SK-N-SH treated with all-trans-retinoic acid at 6 μM for 48 hours (cell line): Measurements from ENCODE around the gene NKTR.

Experiments
- ARNTL ChIP-seq: fragments of 450-650 bp; formaldehyde crosslinking; IDR thresholded peaks from 2 replicates; pipeline ENCODE4 v1.5.0; 2020; ENCODE audit warnings: low read depth, mild to moderate bottlenecking, moderate library complexity, borderline replicate concordance
- CREB5 ChIP-seq: fragments of 250-450 bp; sonication (Bioruptor Pico); IDR thresholded peaks from 2 replicates; pipeline ENCODE4 v1.5.1; 2020; ENCODE audit warnings: low read depth, mild to moderate bottlenecking, moderate library complexity
- GLIS3 ChIP-seq: fragments of 250-450 bp; sonication (Bioruptor Pico); IDR thresholded peaks from 2 replicates; pipeline ENCODE4 v1.5.0; 2020; ENCODE audit warnings: mild to moderate bottlenecking, moderate library complexity
- OSR1 ChIP-seq: fragments of 250-450 bp; sonication (Bioruptor Pico); IDR thresholded peaks from 2 replicates; pipeline ENCODE4 v1.8.0; 2022; ENCODE audit warnings: moderate library complexity, mild to moderate bottlenecking, inconsistent platforms
- PATZ1 ChIP-seq: fragments of 250-450 bp; sonication (Bioruptor Pico); IDR thresholded peaks from 2 replicates; pipeline ENCODE4 v1.8.0; 2020; ENCODE audit warnings: mild to moderate bottlenecking, moderate library complexity, borderline replicate concordance
- TOX ChIP-seq: fragments of 250-450 bp; sonication (Bioruptor Pico); IDR thresholded peaks from 2 replicates; pipeline ENCODE4 v1.8.0; 2021; ENCODE audit warnings: mild to moderate bottlenecking, moderate library complexity, borderline replicate concordance
- ZC3H10 ChIP-seq: fragments of 250-450 bp; sonication (Bioruptor Pico); IDR thresholded peaks from 2 replicates; pipeline ENCODE4 v1.5.1; 2021; ENCODE audit warnings: mild to moderate bottlenecking, moderate library complexity
- ZFP30 ChIP-seq: fragments of 450-650 bp; formaldehyde crosslinking; IDR thresholded peaks from 2 replicates; pipeline ENCODE4 v1.5.0; 2022; ENCODE audit warnings: mild to moderate bottlenecking, moderate library complexity
- ZNF565 ChIP-seq: fragments of 450-650 bp; formaldehyde crosslinking; conservative IDR thresholded peaks from 2 replicates; pipeline ENCODE4 v1.5.0; 2020; ENCODE audit warnings: low read depth, mild to moderate bottlenecking, moderate library complexity
- TF ChIP-seq, protein P1 (sequence below): fragments of 250-450 bp; sonication (Bioruptor Pico); IDR thresholded peaks from 2 replicates; pipeline ENCODE4 v1.8.0; 2021; ENCODE audit warnings: low read depth, mild to moderate bottlenecking, moderate library complexity, borderline replicate concordance
- TF ChIP-seq, protein P2 (sequence below): fragments of 250-450 bp; sonication (Bioruptor Pico); IDR thresholded peaks from 2 replicates; pipeline ENCODE4 v1.5.1; 2021; ENCODE audit warnings: mild to moderate bottlenecking, moderate library complexity

DNA sequence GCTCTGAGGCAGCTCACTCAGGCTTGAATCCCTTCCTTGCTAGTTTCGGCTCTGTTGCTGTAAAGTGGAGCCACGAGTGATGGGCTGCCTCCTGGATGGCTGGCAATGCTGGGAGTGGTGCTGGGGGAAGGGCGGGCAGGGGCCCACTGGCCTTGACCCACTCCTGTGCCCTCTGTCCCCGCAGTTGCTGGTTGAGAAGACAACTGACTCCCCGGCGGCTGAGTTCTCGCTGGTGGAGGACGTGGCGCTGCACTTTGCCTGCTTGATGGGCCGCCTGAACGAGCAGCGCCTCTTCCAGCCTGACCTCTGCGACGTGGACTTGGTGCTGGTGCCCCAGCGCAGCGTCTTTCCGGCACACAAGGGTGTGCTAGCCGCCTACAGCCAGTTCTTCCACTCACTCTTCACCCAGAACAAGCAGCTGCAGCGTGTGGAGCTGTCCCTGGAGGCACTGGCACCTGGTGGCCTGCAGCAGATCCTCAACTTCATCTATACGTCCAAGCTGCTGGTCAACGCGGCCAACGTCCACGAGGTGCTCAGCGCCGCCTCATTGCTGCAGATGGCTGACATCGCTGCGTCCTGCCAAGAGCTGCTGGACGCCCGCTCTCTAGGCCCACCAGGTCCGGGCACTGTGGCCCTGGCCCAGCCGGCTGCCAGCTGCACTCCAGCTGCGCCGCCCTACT, 57.7 kb downstream of the NKTR start:
- TF ChIP-seq GLIS3 (CRISPR knock-in tag) (no peak), ZFP30 (CRISPR knock-in tag) (no peak), ARNTL (CRISPR knock-in tag) (no peak), ZC3H10 (CRISPR knock-in tag) (no peak), OSR1 (CRISPR knock-in tag) (no peak), ZNF565 (CRISPR knock-in tag) (no peak), CREB5 (CRISPR knock-in tag) (no peak), TOX (CRISPR knock-in tag) (no peak), PATZ1 (CRISPR knock-in tag) (no peak)
- TF ChIP-seq, protein P1, sequence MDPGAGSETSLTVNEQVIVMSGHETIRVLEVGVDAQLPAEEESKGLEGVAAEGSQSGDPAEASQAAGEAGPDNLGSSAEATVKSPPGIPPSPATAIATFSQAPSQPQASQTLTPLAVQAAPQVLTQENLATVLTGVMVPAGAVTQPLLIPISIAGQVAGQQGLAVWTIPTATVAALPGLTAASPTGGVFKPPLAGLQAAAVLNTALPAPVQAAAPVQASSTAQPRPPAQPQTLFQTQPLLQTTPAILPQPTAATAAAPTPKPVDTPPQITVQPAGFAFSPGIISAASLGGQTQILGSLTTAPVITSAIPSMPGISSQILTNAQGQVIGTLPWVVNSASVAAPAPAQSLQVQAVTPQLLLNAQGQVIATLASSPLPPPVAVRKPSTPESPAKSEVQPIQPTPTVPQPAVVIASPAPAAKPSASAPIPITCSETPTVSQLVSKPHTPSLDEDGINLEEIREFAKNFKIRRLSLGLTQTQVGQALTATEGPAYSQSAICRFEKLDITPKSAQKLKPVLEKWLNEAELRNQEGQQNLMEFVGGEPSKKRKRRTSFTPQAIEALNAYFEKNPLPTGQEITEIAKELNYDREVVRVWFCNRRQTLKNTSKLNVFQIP (CRISPR knock-in tag) = no peak
- TF ChIP-seq, protein P2, sequence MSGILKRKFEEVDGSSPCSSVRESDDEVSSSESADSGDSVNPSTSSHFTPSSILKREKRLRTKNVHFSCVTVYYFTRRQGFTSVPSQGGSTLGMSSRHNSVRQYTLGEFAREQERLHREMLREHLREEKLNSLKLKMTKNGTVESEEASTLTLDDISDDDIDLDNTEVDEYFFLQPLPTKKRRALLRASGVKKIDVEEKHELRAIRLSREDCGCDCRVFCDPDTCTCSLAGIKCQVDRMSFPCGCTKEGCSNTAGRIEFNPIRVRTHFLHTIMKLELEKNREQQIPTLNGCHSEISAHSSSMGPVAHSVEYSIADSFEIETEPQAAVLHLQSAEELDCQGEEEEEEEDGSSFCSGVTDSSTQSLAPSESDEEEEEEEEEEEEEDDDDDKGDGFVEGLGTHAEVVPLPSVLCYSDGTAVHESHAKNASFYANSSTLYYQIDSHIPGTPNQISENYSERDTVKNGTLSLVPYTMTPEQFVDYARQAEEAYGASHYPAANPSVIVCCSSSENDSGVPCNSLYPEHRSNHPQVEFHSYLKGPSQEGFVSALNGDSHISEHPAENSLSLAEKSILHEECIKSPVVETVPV = no peak
